Choroid plexus epithelial cell (primary cell): ENCODE measurements around the gene DMXL2.
"Not testable (repeated sequence)": the region's sequence is repeated elsewhere in the genome, so short reads cannot be mapped to it uniquely, and the experiment has no call there.

ENCODE experiments used
- DNase-seq: peaks from one replicate; pipeline ENCODE4 v3.0.0-alpha.2; 2010; ENCODE audit warnings: low read depth
- H3K4me3 ChIP-seq: 2 replicates; pipeline ENCODE4 v1.5.1; 2011; ENCODE audit warnings: low read depth, mild to moderate bottlenecking, control low read depth, low read length, moderate library complexity
- CTCF ChIP-seq: conservative IDR thresholded peaks from 2 replicates; pipeline ENCODE4 v1.5.1; 2011; ENCODE audit warnings: low read depth, mild to moderate bottlenecking, control low read depth, inconsistent platforms, low read length, moderate library complexity

DMXL2 gene

GRCh38 chr15:51621155-51621765 lies 1.3 kb downstream of the DMXL2 start:
- TF ChIP-seq CTCF, result no peak

GRCh38 chr15:51620641-51621040 lies 1.9 kb downstream of the DMXL2 start:
- H3K4me3 ChIP-seq, result peak overlapping the region; percentile 86
- no peak for TF ChIP-seq CTCF
- DNase-seq, result peak; percentile 9

More at GRCh38 chr15:51621155-51621765, 1.3 kb downstream of the DMXL2 start:
- H3K4me3 ChIP-seq, result peak overlapping the region; percentile 86
- peak; percentile 13 for DNase-seq

GRCh38 chr15:51620122-51620521 lies 2.4 kb downstream of the DMXL2 start:
- H3K4me3 ChIP-seq, result no peak overlapping the region
- no peak for DNase-seq
- no peak for TF ChIP-seq CTCF

- no peak overlapping the region for H3K4me3 ChIP-seq
- TF ChIP-seq CTCF, result no peak
- no peak for DNase-seq
Measured at GRCh38 chr15:51619331-51620035, 3.1 kb downstream of the DMXL2 start.

- no peak overlapping the region for H3K4me3 ChIP-seq
- no peak for DNase-seq
- no peak for TF ChIP-seq CTCF
Measured at GRCh38 chr15:51617886-51618285, 4.7 kb downstream of the DMXL2 start.

- no peak for DNase-seq
- TF ChIP-seq CTCF, result no peak
- no peak overlapping the region for H3K4me3 ChIP-seq
Measured at GRCh38 chr15:51613951-51614350, 8.6 kb downstream of the DMXL2 start.

GRCh38 chr15:51612669-51613068 lies 9.9 kb downstream of the DMXL2 start:
- not testable (repeated sequence) for H3K4me3 ChIP-seq, DNase-seq

GRCh38 chr15:51603462-51603948 lies 19.1 kb downstream of the DMXL2 start:
- H3K4me3 ChIP-seq, DNase-seq: not testable (repeated sequence)
